Caco-2 (cell line): ENCODE results near the gene SLBP. TPM values are rescaled to one million over a fixed set of nuclear protein-coding genes. Genes with fewer than 3 reads are reported as not detected.
A peak's percentile ranks its signal among the peaks of the same experiment; 100 is the strongest.

ENCODE experiments used
- BruUV-seq: library from RNA; stranded (reverse); fragments of 400-500 nt; replicated peaks from 2 replicates; lab custom pipeline; 2021; lab: Mats Ljungman, UMichigan
- CTCF ChIA-PET: fragments of 300-600 bp; sonication (Branson Sonifier 250); formaldehyde crosslinking; loops from one replicate; lab custom pipeline; 2022; ENCODE audit warnings: antibody characterized with exemption; lab: Charles Lee
- POLR2A ChIA-PET: fragments of 300-600 bp; sonication (Branson Sonifier 250); formaldehyde crosslinking; loops from one replicate; lab custom pipeline; 2022; ENCODE audit warnings: antibody characterized with exemption; lab: Charles Lee
- DNase-seq, 2 experiments: peaks; one replicate each; pipeline versions ENCODE4 v3.0.0 to v3.0.0-alpha.2; 2020 to 2022
- H3K27me3 ChIP-seq: replicated peaks from 2 replicates; pipeline ENCODE4 v1.6.0; 2011; ENCODE audit warnings: low read length; ENCODE audit not compliant: control insufficient read depth, insufficient read depth
- H3K36me3 ChIP-seq: 2 replicates; pipeline ENCODE4 v1.5.1; 2011; ENCODE audit warnings: low read length; ENCODE audit not compliant: control insufficient read depth, insufficient read depth
- H3K4me1 ChIP-seq: fragments of 250-450 bp; sonication (Bioruptor Pico); 2 replicates; pipeline ENCODE4 v1.5.1; 2020; ENCODE audit warnings: mild to moderate bottlenecking
- H3K4me3 ChIP-seq: 2 replicates; pipeline ENCODE4 v1.5.1; 2011; ENCODE audit warnings: low read depth, mild to moderate bottlenecking, control low read depth, low read length
- H3K9me3 ChIP-seq: fragments of 250-450 bp; sonication (Bioruptor Pico); 2 replicates; pipeline ENCODE4 v1.5.1; 2020; ENCODE audit warnings: mild to moderate bottlenecking, moderate library complexity
- H3K27ac Mint-ChIP-seq: one replicate; pipeline ENCODE4 v1.8.0; 2022; ENCODE audit warnings: mixed read lengths; ENCODE audit not compliant: unreplicated experiment
- H3K27me3 Mint-ChIP-seq: one replicate; pipeline ENCODE4 v1.8.0; 2022; ENCODE audit warnings: mixed read lengths; ENCODE audit not compliant: insufficient read depth, unreplicated experiment
- H3K36me3 Mint-ChIP-seq: one replicate; pipeline ENCODE4 v1.8.0; 2022; ENCODE audit warnings: mild to moderate bottlenecking, mixed read lengths; ENCODE audit not compliant: insufficient read depth, unreplicated experiment
- H3K4me1 Mint-ChIP-seq: one replicate; pipeline ENCODE4 v1.8.0; 2022; ENCODE audit warnings: low read depth, mixed read lengths; ENCODE audit not compliant: unreplicated experiment
- H3K4me3 Mint-ChIP-seq: one replicate; pipeline ENCODE4 v1.8.0; 2022; ENCODE audit warnings: mild to moderate bottlenecking, moderate library complexity, mixed read lengths; ENCODE audit not compliant: unreplicated experiment
- H3K9me3 Mint-ChIP-seq: one replicate; pipeline ENCODE4 v1.8.0; 2022; ENCODE audit warnings: mixed read lengths; ENCODE audit not compliant: unreplicated experiment
- intact Hi-C: fragments of 100-400 bp; cut with micrococcal nuclease; formaldehyde crosslinking; loops from one replicate; pipeline ENCODE4 v1.10.0; 2022; ENCODE audit not compliant: unreplicated experiment
- total RNA-seq: library from RNA; stranded (reverse); gene quantifications from 2 replicates; pipeline ENCODE4 v1.2.3, GENCODE V29; 2022
- TF ChIP-seq, protein P1 (sequence below), 2 experiments: fragments of 200-600 bp in 1 of 2; IDR thresholded peaks; 1 replicate in 1 of 2; 2 replicates in 1 of 2; pipeline versions ENCODE4 v1.5.1 to v1.8.0; 2011 to 2022; ENCODE audit warnings: antibody characterized with exemption in 1 of 2, control low read depth in 1 of 2, inconsistent platforms in 1 of 2, low read depth in 1 of 2, low read length in 1 of 2, mild to moderate bottlenecking in 1 of 2, moderate library complexity in 1 of 2; ENCODE audit not compliant: insufficient read depth in 1 of 2, severe bottlenecking in 1 of 2, unreplicated experiment in 1 of 2

SLBP gene
- total RNA-seq, 1 experiment from 2014 or later: 116 TPM

DNA sequence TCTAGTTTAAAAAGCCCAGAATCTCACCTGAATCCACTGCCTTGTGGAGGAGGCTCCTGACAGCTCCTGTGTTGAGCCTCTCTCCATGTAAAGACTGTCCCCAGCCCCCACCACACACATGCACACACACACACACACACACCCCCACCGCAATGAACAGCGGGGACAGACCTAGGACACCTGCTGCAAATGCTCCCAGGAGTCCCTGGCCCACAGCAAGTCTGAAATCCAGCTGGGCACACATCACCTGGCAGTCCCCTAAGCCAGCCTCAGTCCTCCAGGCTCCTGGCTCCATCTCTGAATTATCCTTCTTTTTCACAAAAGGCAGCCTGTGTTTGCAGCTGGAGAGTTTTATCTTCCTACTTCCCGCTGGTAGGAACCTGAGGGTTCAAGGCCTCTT, 21.4 kb downstream of the SLBP start:
- TF ChIP-seq, protein P1, sequence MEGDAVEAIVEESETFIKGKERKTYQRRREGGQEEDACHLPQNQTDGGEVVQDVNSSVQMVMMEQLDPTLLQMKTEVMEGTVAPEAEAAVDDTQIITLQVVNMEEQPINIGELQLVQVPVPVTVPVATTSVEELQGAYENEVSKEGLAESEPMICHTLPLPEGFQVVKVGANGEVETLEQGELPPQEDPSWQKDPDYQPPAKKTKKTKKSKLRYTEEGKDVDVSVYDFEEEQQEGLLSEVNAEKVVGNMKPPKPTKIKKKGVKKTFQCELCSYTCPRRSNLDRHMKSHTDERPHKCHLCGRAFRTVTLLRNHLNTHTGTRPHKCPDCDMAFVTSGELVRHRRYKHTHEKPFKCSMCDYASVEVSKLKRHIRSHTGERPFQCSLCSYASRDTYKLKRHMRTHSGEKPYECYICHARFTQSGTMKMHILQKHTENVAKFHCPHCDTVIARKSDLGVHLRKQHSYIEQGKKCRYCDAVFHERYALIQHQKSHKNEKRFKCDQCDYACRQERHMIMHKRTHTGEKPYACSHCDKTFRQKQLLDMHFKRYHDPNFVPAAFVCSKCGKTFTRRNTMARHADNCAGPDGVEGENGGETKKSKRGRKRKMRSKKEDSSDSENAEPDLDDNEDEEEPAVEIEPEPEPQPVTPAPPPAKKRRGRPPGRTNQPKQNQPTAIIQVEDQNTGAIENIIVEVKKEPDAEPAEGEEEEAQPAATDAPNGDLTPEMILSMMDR (IDR thresholded peaks at IDR 0.05; ENCODE audit: insufficient read depth in 1 of 2, low read depth in 1 of 2, low read length in 1 of 2, severe bottlenecking in 1 of 2, unreplicated experiment in 1 of 2): no peak
- no peaks in the 10 kb centered on the region for H3K4me1 Mint-ChIP-seq
- peaks cover 77% of the 10 kb centered on the region for H3K36me3 Mint-ChIP-seq
- Histone ChIP-seq H3K4me1 (peaks cover under 1% of the 10 kb centered on the region; the same call in 1 of the 2 replicates), H3K4me3 (no peak overlapping the region), H3K36me3 (peaks cover 6% of the 10 kb centered on the region), H3K27me3 (no peaks in the 10 kb centered on the region), H3K9me3 (no peaks in the 10 kb centered on the region)
- H3K27me3 Mint-ChIP-seq: no peaks in the 10 kb centered on the region
- no peak overlapping the region for H3K4me3 Mint-ChIP-seq
- intact Hi-C loops: no loop called here
- ChIA-PET POLR2A (no interaction called here), CTCF (interaction anchor here (0.6 kb wide), 1 partner anchor 30 kb away, joined by 3 read pairs; the partner anchor contains the start of genes TACC3 and TMEM129)
- no peaks in the 10 kb centered on the region for H3K9me3 Mint-ChIP-seq
- no TSS peak for BruUV-seq
- no peak overlapping the region for H3K27ac Mint-ChIP-seq
- DNase-seq: no peak

DNA sequence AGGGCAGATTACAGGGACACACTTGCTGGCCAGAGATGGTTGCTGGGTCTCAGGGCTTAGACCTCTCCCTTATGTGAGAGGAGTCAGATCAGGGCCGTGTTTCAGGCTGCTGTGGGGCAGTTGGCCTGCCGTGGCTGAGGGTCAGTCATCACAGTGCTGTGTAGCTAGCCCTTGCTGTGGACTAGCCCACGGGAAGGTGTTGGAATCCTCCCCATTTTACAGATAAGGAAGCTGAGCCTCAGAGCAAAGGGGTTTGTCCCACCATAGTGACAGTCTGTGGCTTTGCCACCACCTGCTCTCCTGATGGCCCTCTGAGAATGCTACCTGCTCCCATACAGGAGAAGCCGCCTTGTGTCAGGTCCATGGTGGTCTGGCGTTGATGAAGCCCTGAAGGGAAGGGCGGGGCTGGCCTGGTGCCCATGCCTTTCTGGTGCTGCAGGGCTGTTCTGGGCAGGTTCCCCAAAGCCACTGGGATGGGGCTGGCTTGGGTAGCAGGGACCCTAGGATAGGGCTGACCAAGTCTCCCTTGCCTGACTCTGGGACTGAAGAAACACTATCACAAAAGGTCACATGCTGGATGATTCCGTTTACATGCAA, 25.6 kb downstream of the SLBP start:
- no peak overlapping the region for H3K4me3 ChIP-seq
- Mint-ChIP-seq H3K9me3 (no peaks in the 10 kb centered on the region), H3K4me3 (no peak overlapping the region), H3K27me3 (no peaks in the 10 kb centered on the region), H3K4me1 (peaks cover 8% of the 10 kb centered on the region), H3K36me3 (peaks cover 59% of the 10 kb centered on the region), H3K27ac (no peak overlapping the region)
- H3K36me3 ChIP-seq: peaks cover 3% of the 10 kb centered on the region
- CTCF ChIA-PET: no interaction called here
- H3K27me3 ChIP-seq: no peaks in the 10 kb centered on the region
- H3K9me3 ChIP-seq: no peaks in the 10 kb centered on the region
- POLR2A ChIA-PET: no interaction called here
- no peak for DNase-seq
- intact Hi-C loops: no loop called here
- BruUV-seq: no TSS peak
- H3K4me1 ChIP-seq: peaks cover 10% of the 10 kb centered on the region; the same call in 1 of the 2 replicates
- TF ChIP-seq, protein P1 (IDR thresholded peaks at IDR 0.05; ENCODE audit: insufficient read depth in 1 of 2, low read depth in 1 of 2, low read length in 1 of 2, severe bottlenecking in 1 of 2, unreplicated experiment in 1 of 2): no peak

DNA sequence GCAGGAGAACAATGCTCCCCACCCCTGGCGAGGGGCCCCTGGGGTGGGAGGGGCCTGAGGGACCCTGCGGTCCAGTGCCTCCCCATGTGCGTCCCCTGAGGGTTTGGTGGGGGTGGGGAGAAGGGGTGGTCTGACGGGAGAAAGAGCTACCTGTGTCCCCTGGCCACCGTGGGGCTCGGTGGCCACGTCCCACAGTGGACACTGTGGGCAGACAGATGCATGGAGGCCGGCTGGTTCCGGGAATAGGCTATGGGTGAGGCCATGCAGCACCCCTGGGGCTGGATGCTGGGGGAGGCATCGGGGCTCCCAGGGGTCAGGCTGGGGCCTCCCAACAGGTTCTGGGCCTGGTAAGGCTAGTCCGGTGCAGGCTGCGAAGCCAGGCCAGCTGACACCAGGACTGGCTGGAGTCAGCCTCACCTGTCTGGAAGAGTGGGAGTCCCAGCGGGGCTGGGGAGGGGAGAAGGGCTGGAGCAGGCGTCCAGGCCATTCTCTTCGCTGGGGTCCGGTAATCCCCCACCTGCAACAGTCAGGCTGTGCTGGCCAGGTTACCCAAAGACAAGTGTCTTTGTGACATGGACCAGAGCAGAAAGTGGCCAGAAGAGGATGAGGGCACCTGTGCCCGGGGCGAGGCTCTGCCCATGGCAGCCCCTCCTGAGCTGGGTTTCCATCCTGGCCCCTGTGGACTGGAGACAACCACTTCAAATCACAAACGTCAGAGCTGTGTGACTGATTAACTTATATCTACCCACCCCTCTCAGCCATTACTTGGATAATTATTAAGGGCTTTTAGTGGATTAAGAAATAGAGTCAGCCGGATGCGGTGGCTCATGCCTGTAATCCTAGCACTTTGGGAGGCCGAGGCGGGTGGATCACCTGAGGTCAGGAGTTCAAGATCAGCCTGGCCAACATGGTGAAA, 26.6 kb downstream of the SLBP start:
- no peaks in the 10 kb centered on the region for H3K27me3 Mint-ChIP-seq
- intact Hi-C loops: no loop called here
- peak overlapping the region; percentile 72 for H3K4me3 ChIP-seq
- TF ChIP-seq, protein P1 (IDR thresholded peaks at IDR 0.05; ENCODE audit: insufficient read depth in 1 of 2, low read depth in 1 of 2, low read length in 1 of 2, severe bottlenecking in 1 of 2, unreplicated experiment in 1 of 2): no peak
- DNase-seq: no peak
- peaks cover 49% of the 10 kb centered on the region for H3K36me3 Mint-ChIP-seq
- no TSS peak for BruUV-seq
- H3K27me3 ChIP-seq: no peaks in the 10 kb centered on the region
- ChIA-PET CTCF (no interaction called here), POLR2A (no interaction called here)
- H3K27ac Mint-ChIP-seq: no peak overlapping the region
- H3K36me3 ChIP-seq: no peaks in the 10 kb centered on the region
- no peaks in the 10 kb centered on the region for H3K9me3 Mint-ChIP-seq
- H3K9me3 ChIP-seq: no peaks in the 10 kb centered on the region
- H3K4me3 Mint-ChIP-seq: peak overlapping the region; percentile 73
- peaks cover 8% of the 10 kb centered on the region for H3K4me1 Mint-ChIP-seq
- peaks cover 10% of the 10 kb centered on the region; the same call in 1 of the 2 replicates for H3K4me1 ChIP-seq
